ENCODE measurements around the gene PRTN3. TPM values are rescaled to one million over a fixed set of nuclear protein-coding genes. Genes with fewer than 3 reads are reported as not detected.

Gene PRTN3
- total RNA-seq, 1 donor, result not detected

GRCh38 chr19:883661-884211 is 42.9 kb downstream of the PRTN3 start:
- Histone ChIP-seq H3K79me2 (ENCODE audit: insufficient read depth, low read length) (no peaks in the 10 kb centered on the region), H2AFZ (ENCODE audit: low read length) (no peak overlapping the region), H3K27ac (ENCODE audit: low read depth, low read length) (no peak overlapping the region), H3K9me3 (ENCODE audit: low read depth, low read length) (no peaks in the 10 kb centered on the region), H4K20me1 (ENCODE audit: insufficient read depth, low read length) (no peaks in the 10 kb centered on the region), H3K36me3 (ENCODE audit: insufficient read depth, low read length) (peaks cover 40% of the 10 kb centered on the region), H3K4me1 (ENCODE audit: insufficient read depth, low read length) (no peaks in the 10 kb centered on the region), H3K4me3 (ENCODE audit: insufficient read depth, low read length) (no peak overlapping the region), H3K4me2 (ENCODE audit: insufficient read depth, low read length) (no peak overlapping the region), H3K27me3 (ENCODE audit: insufficient read depth, low read length) (no peaks in the 10 kb centered on the region)
- TF ChIP-seq, protein P1, sequence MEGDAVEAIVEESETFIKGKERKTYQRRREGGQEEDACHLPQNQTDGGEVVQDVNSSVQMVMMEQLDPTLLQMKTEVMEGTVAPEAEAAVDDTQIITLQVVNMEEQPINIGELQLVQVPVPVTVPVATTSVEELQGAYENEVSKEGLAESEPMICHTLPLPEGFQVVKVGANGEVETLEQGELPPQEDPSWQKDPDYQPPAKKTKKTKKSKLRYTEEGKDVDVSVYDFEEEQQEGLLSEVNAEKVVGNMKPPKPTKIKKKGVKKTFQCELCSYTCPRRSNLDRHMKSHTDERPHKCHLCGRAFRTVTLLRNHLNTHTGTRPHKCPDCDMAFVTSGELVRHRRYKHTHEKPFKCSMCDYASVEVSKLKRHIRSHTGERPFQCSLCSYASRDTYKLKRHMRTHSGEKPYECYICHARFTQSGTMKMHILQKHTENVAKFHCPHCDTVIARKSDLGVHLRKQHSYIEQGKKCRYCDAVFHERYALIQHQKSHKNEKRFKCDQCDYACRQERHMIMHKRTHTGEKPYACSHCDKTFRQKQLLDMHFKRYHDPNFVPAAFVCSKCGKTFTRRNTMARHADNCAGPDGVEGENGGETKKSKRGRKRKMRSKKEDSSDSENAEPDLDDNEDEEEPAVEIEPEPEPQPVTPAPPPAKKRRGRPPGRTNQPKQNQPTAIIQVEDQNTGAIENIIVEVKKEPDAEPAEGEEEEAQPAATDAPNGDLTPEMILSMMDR (IDR thresholded peaks at IDR 0.05; ENCODE audit: extremely low read depth, low read depth, low read length), result no peak
- no peak for DNase-seq (ENCODE audit: insufficient read length, low spot score, missing footprints)

DNA sequence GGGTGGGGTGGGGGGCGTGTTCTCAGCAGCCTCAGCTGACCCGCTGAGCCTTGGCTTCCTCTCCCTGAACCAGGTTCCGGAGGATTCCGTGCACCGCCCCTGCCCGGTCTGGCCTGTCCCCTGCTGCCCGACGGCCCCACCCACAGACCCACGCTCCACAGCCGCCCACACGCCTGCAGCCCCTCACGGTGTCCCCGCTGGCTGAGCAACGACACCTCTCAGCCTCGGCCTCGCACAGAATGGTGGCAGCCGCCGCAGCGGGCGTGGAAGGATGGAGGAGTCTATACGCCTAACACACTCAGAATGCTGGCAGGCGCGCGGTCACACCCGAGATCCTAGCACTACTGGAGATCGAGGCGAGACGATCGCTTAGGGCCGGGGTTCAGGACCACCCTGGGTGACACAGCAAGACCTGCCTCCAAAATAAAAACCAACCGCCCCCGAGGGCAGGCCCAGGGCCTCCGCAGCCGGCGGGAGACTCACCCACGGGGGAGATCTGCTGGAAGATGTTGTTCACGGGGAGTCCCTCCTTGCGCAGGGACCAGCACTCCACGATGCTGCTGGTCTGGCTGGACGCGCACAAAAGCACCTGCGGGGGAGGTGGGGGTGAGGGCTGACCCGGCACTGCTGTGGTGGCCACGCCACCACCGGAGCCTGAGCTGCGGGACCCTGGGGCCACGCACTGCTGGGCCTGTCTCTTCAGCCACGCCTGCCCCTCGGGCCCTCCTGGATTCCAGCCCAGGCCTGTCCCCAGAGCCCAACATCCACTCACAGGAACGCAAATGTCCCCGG is 43.8 kb downstream of the PRTN3 start:
- H3K79me2 ChIP-seq (ENCODE audit: insufficient read depth, low read length), result peaks cover 4% of the 10 kb centered on the region
- no peaks in the 10 kb centered on the region for H3K4me1 ChIP-seq (ENCODE audit: insufficient read depth, low read length)
- no peak overlapping the region for H3K27ac ChIP-seq (ENCODE audit: low read depth, low read length)
- H2AFZ ChIP-seq (ENCODE audit: low read length), result no peak overlapping the region
- no peaks in the 10 kb centered on the region for H4K20me1 ChIP-seq (ENCODE audit: insufficient read depth, low read length)
- no peak overlapping the region for H3K4me3 ChIP-seq (ENCODE audit: insufficient read depth, low read length)
- no peak for DNase-seq (ENCODE audit: insufficient read length, low spot score, missing footprints)
- peaks cover 44% of the 10 kb centered on the region for H3K36me3 ChIP-seq (ENCODE audit: insufficient read depth, low read length)
- no peak overlapping the region for H3K4me2 ChIP-seq (ENCODE audit: insufficient read depth, low read length)
- no peaks in the 10 kb centered on the region for H3K27me3 ChIP-seq (ENCODE audit: insufficient read depth, low read length)
- TF ChIP-seq, protein P1 (IDR thresholded peaks at IDR 0.05; ENCODE audit: extremely low read depth, low read depth, low read length), result no peak
- no peaks in the 10 kb centered on the region for H3K9me3 ChIP-seq (ENCODE audit: low read depth, low read length)

GRCh38 chr19:885536-886224 is 44.9 kb downstream of the PRTN3 start:
- no peak overlapping the region for H3K4me3 ChIP-seq (ENCODE audit: insufficient read depth, low read length)
- TF ChIP-seq, protein P1 (IDR thresholded peaks at IDR 0.05; ENCODE audit: extremely low read depth, low read depth, low read length), result no peak
- H3K4me1 ChIP-seq (ENCODE audit: insufficient read depth, low read length), result no peaks in the 10 kb centered on the region
- H3K9me3 ChIP-seq (ENCODE audit: low read depth, low read length), result no peaks in the 10 kb centered on the region
- H3K36me3 ChIP-seq (ENCODE audit: insufficient read depth, low read length), result peaks cover 44% of the 10 kb centered on the region
- H3K27ac ChIP-seq (ENCODE audit: low read depth, low read length), result no peak overlapping the region
- DNase-seq (ENCODE audit: insufficient read length, low spot score, missing footprints), result no peak
- H3K4me2 ChIP-seq (ENCODE audit: insufficient read depth, low read length), result no peak overlapping the region
- H3K79me2 ChIP-seq (ENCODE audit: insufficient read depth, low read length), result peaks cover 8% of the 10 kb centered on the region
- peaks cover 4% of the 10 kb centered on the region for H4K20me1 ChIP-seq (ENCODE audit: insufficient read depth, low read length)
- H3K27me3 ChIP-seq (ENCODE audit: insufficient read depth, low read length), result no peaks in the 10 kb centered on the region
- H2AFZ ChIP-seq (ENCODE audit: low read length), result no peak overlapping the region

GRCh38 chr19:887072-887471 is 46.3 kb downstream of the PRTN3 start:
- peak; percentile 95 for DNase-seq (ENCODE audit: insufficient read length, low spot score, missing footprints)
- Histone ChIP-seq H3K36me3 (ENCODE audit: insufficient read depth, low read length) (peaks cover 32% of the 10 kb centered on the region), H3K27ac (ENCODE audit: low read depth, low read length) (no peak overlapping the region), H3K4me2 (ENCODE audit: insufficient read depth, low read length) (no peak overlapping the region), H3K4me1 (ENCODE audit: insufficient read depth, low read length) (peaks cover 2% of the 10 kb centered on the region), H3K27me3 (ENCODE audit: insufficient read depth, low read length) (no peaks in the 10 kb centered on the region), H3K9me3 (ENCODE audit: low read depth, low read length) (no peaks in the 10 kb centered on the region), H2AFZ (ENCODE audit: low read length) (no peak overlapping the region), H3K79me2 (ENCODE audit: insufficient read depth, low read length) (peaks cover 20% of the 10 kb centered on the region), H3K4me3 (ENCODE audit: insufficient read depth, low read length) (no peak overlapping the region), H4K20me1 (ENCODE audit: insufficient read depth, low read length) (peaks cover 4% of the 10 kb centered on the region)
- TF ChIP-seq, protein P1 (IDR thresholded peaks at IDR 0.05; ENCODE audit: extremely low read depth, low read depth, low read length), result no peak
